NCI-H345 (cell line): ENCODE results near the gene UQCRC2.
"Not testable (repeated sequence)": the region's sequence is repeated elsewhere in the genome, so short reads cannot be mapped to it uniquely, and the experiment has no call there.

ENCODE experiments used
- DNase-seq: peaks from one replicate; lab custom pipeline; 2025; lab: John Stamatoyannopoulos, UW

UQCRC2 gene

DNA sequence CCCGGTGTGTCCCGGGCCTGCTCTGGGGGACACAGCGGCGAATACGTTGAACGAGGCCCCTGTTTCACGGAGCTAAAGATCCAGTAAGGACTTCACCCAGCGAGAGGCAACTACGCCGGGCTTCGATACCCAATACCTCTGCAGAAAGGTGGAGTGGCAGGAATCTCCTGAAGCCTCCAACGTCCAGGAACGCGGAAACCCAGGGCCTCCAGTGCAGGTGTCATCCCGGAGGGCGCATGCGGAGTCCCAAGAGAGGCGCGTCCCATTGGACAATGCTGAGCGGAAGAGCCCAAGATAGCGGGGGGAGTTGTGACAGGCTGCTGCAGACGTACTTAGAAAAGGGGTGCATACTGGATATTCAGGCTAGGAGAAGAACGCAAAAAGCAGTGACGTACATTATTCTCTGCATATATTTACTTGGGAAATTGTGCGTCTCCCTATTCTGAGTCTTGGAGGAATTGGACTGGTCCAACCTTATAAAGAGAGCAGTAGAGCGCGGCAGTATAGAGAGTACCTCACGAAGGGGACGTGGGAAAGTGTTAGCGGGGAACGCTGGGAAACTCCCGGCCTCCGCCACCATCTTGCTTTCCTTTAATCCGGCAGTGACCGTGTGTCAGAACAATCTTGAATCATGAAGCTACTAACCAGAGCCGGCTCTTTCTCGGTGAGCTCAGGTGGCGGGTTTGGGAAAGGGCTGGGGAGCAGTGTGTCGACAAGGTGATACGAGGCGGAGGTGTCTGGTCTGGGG, at the start of gene UQCRC2:
TSS of gene UQCRC2 (plus strand) at position 569 of the 748 bp plus-strand sequence. CDS start at position 632, 63 bp downstream.
- peak; percentile 95 for DNase-seq

DNA sequence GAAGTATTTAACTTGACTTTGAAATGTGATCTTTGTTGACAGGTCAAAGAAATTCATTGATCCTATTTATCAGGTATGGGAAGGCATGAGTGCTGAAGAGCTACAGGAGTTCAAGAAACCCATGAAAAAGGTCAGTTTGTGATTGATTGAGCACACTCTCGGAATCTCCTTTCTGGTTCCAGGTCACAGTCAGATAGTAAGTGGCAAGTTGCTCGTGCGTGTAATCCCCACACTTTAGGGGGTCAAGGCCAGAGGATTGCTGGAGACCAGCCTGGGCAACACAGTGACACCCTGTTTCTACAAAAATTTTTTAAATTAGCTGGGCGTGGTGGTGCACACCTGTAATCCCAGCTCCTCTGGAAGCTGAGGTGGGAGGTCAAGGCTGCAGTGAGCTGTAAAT, 20.5 kb upstream of the UQCRC2 start:
- DNase-seq: not testable (repeated sequence)

DNA sequence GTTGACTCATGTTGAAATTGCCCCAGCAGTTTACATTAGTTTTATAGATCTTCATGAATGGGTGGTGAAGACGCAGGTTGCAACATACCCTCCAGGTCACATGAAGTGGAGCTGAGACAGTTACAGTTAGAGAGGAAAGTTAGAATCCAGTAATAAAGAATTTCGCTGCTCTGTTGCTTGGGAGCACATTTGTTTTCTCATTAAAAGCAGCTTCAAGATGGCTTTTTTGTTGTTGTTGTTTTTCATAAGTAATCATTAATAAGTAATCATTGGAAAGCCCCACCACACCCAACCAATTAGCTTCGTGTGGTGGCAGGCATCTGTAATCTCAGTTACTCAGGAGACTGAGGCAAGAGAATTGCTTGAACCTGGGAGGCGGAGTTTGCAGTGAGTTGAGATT, 19.8 kb upstream of the UQCRC2 start:
- DNase-seq: not testable (repeated sequence)

DNA sequence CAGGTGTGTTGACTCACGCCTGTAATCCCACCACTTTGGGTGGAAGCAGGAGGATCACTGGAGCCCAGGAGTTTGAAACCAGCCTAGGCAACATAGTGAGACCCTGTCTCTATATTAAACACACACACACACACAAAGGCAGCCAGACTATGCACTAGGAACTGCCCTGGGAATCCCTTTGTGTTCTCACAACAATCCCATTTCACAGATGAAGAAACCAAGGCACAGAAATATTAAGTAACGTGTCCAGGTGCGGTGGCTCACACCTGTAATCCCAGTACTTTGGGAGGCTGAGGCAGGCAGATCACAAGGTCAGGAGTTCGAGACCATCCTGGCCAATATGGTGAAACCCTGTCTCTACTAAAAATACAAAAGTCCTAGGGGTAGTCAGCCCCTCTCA, 19.4 kb upstream of the UQCRC2 start:
- not testable (repeated sequence) for DNase-seq

DNA sequence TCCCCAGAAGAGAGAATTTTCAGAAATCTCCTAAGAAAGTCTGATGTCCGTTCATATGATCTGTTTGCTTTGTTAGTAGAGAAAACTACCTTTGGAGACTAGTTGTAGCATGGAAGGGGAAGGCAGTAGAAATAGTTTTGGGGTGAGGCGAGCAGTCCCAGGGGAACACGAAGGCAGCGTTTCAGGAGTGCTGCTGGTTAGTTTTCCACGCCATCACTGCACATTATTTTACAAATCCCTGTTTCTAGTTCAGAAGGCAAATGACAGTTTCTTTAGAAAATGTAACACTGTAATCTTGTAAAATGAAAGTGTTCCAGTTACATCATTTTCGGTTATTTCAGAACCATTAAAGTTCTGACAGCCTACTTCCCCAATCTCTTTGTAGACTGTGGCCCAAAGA, 16.9 kb upstream of the UQCRC2 start:
- not testable (repeated sequence) for DNase-seq

DNA sequence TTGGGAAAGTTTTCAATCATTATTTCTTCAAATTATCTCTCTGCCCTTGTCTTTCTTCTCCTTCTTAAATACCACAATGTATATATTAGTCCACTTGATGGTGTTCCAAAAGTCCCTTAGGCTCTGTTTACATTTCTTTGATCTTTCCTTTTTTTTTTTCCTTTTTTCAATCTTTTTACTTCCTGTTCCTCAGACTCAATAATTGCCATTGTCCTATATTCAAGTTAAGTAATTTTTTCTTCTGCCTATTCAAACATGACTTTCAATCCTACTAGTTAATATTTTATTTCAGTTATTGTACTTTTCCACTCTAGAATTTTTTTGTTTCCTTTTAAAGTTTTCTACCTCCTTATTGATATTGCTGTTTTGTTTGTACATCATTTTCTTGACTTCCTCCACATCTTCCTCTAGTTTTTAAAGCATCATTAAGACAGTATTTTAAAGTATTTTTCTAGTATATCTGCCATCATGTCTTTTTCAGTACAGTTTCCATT, 15.8 kb upstream of the UQCRC2 start:
- no peak for DNase-seq

DNA sequence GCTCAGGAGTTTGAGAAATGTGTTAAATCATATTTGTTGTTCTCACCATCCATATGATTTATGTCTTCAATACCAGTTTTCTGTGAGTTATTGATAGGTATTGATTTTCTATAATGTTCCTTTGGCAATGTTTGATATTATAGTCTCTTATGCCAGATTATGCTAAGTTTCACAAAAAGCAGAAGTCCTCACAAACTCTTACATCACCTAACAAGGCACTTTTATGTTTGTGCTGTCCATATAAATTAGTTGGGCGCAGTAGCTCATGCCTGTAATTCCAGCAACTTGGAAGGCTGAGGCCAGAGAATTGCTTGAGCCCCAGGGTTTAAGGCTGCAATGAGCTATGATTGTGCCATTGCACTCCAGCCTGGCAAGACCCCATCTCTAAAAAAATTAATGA, 12.6 kb upstream of the UQCRC2 start:
- DNase-seq: no peak

DNA sequence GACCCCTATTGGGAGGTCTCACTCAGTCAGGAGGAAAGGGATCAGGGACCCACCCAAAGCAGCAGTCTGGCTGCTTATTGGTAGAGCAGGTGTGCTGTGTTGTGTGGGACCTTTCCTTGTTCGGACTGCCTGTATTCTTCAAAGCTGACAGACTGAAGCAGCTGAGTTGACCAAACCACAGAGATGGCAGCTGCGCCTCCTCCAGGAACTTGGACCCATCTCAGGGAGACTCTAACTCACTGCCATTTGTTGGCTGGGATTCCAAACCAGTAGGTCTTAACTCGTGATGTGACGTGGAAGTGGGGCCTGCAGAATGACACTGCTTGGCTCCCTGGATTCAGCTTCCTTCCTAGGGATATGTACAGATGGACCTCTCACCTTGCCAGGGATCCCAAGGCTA, 9.6 kb upstream of the UQCRC2 start:
- DNase-seq: no peak

DNA sequence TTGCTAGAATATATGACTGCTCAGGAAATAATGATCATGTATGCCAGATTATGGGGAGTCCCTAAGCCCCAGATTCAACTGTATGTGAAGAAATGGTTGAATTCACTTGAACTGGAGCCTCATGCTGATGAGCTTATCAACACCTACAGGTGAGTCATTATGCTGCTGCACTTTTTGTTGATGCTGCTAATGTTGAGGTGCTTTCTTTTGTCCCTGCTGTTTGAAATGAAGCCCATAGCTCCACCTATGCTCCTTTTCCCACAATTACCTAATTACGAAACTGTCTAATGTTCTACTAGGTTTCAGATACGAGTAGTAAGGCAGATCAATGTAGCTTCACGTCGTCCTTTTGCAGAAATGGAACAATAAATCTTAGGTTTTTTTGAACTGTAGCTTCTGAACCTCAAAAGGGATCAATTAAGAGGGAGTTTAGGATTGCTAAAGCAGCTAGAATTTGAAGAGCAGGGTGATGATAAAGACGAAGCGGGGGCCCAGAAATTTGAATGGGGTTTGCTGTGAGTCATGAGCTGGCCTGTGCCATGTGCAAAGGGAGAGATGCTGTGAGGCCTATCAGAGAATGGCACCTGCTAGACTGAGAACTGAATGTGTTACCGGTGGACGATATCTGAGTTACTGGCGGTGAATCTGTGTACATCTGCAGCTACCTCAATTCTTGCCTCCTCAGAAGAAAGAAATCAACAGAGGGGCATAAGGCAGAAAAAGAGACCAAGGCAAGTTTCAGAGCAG, 6.1 kb upstream of the UQCRC2 start:
- DNase-seq: no peak

DNA sequence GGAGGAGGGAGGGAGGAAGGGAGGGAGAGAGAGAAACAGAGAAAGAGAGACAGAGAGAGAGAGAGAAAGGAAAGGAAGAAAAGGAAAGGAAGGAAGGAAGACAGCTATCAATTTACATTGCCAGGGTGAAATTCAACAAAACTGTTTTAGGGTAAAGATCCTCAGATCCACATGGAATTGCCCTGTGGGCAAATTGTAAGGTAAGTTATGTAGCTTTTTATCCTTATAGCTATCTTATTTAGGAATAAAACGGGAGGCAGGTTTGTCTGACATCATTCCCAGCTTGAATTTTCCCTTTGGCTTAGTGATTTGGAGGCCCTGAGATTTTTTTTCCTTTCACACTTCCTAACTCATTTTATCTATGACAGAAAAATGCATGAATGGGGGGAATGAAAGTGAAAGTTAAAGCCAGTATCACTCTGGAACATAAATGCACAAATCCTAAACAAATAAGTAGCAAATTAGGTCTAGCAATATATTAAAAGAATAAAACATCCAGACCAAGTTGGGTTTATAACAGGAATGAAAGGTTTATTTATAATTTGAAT, 3.4 kb upstream of the UQCRC2 start:
- DNase-seq: no peak

DNA sequence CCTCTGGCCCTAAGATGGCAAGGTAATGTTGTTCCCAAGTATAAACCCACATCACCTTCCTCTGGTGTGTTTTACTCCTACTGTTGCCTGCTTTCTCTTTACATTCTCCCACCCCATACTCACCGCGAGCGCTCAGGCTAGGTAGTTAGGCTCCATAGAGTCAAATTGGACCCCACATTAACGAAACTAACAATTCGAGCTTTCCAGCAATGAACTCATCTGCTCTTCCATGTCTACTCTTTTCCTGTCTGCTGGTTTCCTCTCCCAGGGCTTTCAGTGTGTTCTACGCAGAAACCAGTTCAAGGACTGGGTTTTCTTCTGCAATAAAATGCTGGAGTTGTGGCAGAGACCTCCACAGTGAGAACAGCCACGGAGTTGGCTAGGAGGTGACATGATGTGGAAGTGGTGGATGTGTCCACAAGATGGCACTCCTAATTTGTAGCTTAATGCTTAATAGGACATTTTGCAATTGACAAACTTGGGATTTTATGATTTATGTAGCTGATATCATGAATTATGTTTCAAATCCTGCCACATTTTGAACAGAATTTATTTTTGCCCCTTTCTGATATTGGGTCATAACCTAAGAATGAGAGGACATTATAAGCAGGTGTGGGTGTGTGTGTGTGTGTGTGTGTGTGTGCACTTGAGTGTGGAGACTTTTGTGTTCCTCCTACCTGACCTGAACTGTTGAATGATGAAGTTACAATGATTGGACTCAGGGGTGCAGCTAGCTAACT, 2.2 kb upstream of the UQCRC2 start:
- no peak for DNase-seq

DNA sequence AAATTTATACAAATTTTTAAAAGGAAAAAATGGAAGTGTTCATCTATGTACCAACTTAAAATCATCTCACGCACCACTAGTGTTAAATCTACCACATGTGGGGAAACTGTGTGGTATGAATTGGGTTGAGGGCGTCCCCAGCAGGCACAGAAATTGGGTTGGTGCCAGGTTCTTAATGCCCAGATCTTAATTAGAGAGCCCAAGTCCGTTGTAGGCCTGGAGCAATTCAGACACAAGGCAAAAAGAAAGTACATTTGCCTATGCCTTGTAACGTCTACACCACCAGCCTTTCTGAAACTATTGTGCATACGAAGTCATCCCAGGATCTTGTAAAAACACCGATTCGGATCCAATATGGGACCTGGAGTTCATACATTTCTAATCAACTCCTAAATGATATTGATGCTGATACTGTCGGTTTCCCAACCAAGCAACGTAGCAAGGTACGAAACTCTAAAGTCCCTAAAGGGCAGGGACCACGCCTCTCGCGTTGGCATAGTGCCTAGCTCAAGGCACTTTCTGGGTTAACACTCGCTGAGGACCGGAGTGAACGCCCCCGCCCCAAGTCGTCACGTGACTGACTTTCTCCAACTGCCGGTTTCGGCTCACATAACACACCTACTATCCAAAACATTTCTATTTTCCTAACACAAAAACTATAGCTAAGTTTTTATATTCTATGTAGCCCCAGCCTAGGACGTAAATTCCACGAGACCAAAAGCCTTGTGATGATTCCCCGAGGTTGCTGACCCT, 945 bp upstream of the UQCRC2 start:
- DNase-seq: peak; percentile 77

DNA sequence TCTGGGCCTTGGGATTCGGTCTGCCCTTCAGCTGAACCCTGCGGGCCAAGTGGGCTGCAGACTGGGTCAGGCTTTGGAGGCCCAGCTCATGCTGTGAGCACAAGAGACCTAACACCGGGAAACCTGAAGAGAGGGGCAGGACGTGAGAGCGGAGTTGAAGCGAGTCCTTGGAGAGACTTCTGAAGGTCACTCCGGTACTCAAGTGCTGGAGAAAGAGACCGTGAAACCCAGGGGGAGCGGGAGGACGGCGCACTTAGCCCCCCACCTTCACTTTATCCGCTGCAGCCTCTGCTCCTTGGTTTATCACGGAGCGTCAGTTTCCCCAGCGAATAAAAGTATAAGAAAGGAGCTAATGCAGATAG, 361 bp downstream of the UQCRC2 start:
- DNase-seq: peak; percentile 35

DNA sequence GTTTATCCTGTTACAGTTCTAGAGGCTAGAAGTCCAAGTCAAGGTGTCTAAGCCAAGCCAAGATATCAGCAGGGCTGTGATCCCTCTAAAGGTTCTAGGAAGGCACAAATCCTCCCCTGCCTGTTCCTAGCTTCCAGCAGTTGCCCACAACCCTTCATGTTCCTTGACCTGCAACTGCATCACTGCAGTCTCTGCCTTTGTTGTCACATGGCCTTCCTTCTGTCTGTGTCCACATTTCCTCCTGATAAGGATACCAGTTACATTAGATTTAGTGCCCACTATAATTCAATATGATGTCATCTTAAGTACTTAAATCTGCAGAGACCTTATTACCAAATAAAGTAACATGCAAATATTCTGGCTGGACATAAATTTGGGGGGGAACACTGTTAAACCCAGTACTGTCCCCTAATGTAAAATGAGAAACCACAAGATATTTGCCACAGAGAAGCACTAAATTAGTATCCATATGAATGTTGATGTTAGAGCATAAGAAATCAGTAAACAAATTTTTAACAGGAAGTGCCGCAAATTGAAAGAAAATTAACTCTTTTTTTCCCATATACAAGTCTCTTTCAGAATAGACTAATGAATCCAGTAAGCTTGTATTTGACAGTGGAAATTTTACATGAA, 4.7 kb downstream of the UQCRC2 start:
- DNase-seq: no peak

DNA sequence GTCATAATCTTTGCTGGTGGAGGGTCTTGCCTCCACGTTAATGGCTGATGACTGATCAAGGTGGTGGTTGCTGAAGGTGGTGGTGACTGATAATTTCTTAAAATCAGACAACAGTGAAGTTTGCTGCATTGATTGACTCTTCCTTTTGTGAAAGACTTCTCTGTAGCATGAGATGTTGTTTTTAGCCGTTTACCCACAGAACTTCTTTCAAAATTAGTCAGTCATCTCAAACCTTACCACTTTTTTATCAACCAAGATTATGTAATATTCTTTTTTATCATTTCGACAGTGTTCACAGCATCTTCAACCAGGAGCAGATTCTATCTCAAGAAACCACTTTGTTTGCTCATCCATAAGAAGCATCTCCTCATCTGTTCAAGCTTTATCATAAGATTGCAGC, 5.9 kb downstream of the UQCRC2 start:
- DNase-seq: no peak

DNA sequence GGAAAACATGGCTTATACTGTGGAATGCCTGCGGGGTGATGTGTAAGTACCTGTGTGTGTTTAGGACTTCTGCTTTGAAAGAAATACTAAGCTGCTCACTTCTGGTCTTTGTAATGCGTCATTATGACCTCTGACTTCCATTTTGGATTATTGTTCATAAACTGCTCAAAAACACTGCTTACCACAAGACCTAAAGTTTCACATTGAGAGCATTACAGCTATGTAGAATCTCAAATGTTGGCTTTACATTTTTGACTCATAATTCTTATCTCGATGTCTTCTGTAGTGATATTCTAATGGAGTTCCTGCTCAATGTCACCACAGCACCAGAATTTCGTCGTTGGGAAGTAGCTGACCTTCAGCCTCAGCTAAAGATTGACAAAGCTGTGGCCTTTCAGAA, 9.3 kb downstream of the UQCRC2 start:
- no peak for DNase-seq

DNA sequence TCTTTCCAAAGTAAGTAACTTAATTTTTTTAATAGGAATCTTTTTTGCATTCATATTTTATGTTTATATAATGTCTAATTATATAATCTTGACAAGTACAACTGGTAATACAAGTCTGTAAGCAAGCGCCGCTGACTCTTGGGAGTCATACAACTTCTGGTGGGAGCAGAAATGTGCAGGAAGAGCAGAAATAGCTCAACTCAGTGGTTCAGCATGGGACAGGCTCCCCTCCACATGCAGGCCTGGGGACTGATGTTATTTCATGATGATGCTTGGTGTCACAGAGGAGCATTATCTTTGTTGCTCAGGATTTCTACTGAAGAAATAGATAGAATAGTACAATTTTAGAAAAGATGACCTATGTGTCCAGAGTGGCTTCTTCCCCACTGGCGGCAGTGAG, 10.7 kb downstream of the UQCRC2 start:
- no peak for DNase-seq

DNA sequence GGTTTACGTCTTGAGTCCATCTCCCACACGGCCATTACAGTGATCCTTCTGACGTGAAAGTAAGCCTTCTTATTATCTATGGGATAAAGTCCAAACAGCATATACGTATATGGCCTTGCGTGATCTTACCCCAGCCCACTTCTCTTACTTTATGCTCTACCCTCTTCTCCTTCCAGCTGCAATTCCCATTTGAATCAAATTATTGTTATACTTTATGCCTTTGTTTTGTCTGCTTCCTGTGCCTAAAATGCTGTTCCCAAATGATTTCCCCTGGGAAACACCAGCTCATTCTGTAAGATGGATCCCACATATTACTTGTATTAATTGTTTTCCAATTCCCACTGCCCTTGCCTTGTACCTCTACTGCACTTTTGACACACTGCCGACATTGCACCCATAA, 11.2 kb downstream of the UQCRC2 start:
- no peak for DNase-seq

DNA sequence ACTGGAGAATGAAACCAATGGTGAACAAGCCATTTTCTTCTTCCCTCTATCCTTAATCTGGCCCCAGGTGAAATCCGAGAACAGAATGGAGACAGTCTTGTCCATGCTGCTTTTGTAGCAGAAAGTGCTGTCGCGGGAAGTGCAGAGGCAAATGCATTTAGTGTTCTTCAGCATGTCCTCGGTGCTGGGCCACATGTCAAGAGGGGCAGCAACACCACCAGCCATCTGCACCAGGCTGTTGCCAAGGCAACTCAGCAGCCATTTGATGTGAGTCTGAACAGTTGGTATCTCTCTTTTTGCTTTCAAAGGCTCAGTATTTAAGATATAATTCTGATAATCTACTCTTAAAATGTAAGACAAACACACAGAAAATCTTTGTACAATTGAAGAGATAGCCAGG, 18.7 kb downstream of the UQCRC2 start:
- DNase-seq: no peak

DNA sequence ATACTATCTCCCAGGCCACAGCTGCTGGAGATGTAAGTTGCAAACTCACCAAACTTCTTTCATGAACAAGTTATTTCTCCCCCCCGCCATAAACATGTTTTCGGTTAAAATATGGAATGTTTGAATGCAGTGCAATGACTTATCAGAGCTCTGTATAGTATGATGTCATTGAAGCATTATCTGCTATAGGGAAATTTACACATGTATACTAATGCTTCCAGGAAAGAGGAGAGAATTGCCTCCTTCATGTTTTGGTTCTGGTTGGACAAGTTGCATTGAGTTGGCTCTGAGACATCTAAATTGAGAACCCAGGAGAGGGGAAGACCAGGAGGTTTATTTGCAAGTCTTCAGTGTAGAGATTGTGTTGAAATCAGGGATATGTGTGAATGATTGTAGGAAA, 20.8 kb downstream of the UQCRC2 start:
- DNase-seq: no peak

DNA sequence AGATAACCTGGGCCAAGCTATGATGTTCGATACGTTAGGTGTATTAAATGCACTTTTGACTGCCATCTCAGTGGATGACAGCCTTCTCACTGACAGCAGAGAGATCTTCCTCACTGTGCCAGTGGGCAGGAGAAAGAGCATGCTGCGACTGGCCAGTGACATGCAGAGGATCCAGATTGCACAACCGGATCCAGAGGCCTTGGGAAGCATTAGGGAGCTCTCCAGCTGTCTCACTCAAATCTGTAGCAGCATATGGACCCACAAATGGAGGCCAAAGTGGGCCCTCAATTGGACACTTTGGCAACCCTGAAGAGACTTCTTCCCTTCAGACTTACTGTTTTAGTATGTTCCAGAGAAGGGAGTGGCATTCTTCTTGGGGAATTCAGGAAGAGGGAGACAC, 26.9 kb downstream of the UQCRC2 start:
- no peak for DNase-seq
